Muscle of leg (tissue), 11 donors: ENCODE data around the gene DGKI. TPM values are rescaled to one million over a fixed set of nuclear protein-coding genes. Genes with fewer than 3 reads are reported as not detected.

ENCODE experiments used
- DNase-seq: peaks from one replicate; pipeline ENCODE4 v3.0.0; 2013
- H3K27ac ChIP-seq: one replicate; pipeline ENCODE4 v1.5.1; 2013; ENCODE audit warnings: mild to moderate bottlenecking, low read length, control low read depth
- H3K27me3 ChIP-seq: one replicate; pipeline ENCODE4 v1.6.1; 2013; ENCODE audit warnings: low read length; ENCODE audit not compliant: control insufficient read depth, insufficient read depth
- H3K36me3 ChIP-seq: one replicate; pipeline ENCODE4 v1.6.1; 2013; ENCODE audit warnings: low read length; ENCODE audit not compliant: control insufficient read depth, insufficient read depth
- H3K4me1 ChIP-seq: one replicate; pipeline ENCODE4 v1.6.1; 2013; ENCODE audit warnings: low read length; ENCODE audit not compliant: control insufficient read depth, insufficient read depth
- H3K4me3 ChIP-seq: one replicate; pipeline ENCODE4 v1.5.1; 2013; ENCODE audit warnings: low read length, control low read depth
- H3K9me3 ChIP-seq: replicated peaks from 2 replicates; pipeline ENCODE4 v1.6.1; 2013; ENCODE audit warnings: low read depth, low read length; ENCODE audit not compliant: control insufficient read depth
- WGBS: methylation state at CpG from one replicate; pipeline ENCODE4 v1.1.5; 2013; ENCODE audit warnings: missing lambda C conversion rate; ENCODE audit not compliant: insufficient coverage; 5-methylcytosine and 5-hydroxymethylcytosine counted together
- polyA plus RNA-seq, 8 donors: library from polyadenylated mRNA; unstranded; fragments of 120-200 nt; gene quantifications; one replicate each; pipeline versions ENCODE4 v1.2.1 to v1.2.3, GENCODE V29; 2013; ENCODE audit warnings: inconsistent platforms in 1 of 8, low replicate concordance in 1 of 8; ENCODE audit not compliant: insufficient read length in 8 of 8, insufficient read depth in 1 of 8
- total RNA-seq: library from RNA; stranded (reverse); fragments of 120-200 nt; gene quantifications from one replicate; pipeline ENCODE4 v1.2.4, GENCODE V29; 2013

DGKI gene
- total and polyA plus RNA-seq, 9 donors, result 0.52 to 1.4 (median 0.70) TPM

DNA sequence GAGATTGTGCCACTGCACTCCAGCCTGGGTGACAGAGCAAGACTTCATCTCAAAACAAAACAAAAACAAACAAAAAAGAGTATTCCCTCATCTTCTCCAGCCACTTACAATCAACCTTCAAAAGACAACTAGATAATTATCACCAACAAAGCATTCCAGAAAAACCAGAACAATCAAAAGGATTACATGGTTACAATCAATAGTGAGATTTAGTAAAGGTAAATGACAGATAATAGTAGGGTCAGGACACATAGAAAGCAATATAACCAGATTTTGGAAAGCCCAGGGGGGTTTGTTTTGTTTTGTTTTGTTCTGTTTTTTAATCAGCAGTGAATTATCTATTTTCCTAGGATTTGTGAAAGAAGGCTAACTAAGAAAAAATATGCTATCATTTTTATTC, 412.2 kb downstream of the DGKI start:
- no peaks in the 10 kb centered on the region for H3K4me1 ChIP-seq
- H3K27ac ChIP-seq, result no peak overlapping the region
- no peaks in the 10 kb centered on the region for H3K27me3 ChIP-seq
- no peak for DNase-seq
- H3K4me3 ChIP-seq, result no peak overlapping the region
- no peaks in the 10 kb centered on the region for H3K36me3 ChIP-seq
- no peaks in the 10 kb centered on the region for H3K9me3 ChIP-seq

DNA sequence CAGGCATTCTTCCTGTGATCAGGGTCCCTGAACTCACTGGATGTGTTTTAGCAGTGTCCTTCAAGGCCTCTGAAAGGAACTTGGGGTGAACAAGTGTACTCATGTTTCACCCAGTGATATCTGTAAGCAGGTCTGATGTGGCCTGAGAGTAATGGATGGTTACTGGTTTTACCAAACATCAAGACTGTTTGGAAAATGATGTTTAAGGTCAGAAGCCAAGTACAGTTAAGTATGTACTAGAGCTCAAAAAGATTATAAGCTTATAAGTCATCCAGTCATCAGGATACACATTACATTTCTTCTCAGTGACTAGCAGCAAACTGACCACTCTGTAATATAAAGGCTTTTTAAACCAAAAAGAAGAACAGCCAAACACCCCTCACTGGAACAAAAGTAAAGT, 423.5 kb downstream of the DGKI start:
- H3K4me1 ChIP-seq, result no peaks in the 10 kb centered on the region
- H3K36me3 ChIP-seq, result no peaks in the 10 kb centered on the region
- H3K9me3 ChIP-seq, result no peaks in the 10 kb centered on the region

DNA sequence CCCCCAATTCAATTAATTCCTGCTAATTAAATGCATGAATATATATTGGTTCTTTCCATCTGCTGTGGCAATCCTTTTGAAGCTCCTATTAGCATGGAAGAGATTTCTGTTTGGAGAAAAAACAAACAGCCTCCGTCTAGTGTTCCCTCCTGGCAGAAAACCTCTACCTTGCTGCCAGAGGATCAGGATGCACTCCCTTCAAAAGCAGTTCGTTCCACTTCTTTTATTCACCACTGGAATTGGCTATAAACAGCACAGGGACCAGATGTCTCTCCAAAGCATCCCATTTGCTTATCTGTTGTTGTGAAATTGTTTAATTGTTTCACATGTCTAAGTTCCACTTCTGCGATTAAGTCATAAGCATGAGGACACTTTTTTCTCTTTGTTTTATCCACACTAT, 425.4 kb downstream of the DGKI start:
- H3K27ac ChIP-seq, result no peak overlapping the region

More for the DNA sequence above, 423.5 kb downstream of the DGKI start:
- Histone ChIP-seq H3K27me3 (no peaks in the 10 kb centered on the region), H3K27ac (no peak overlapping the region), H3K4me3 (no peak overlapping the region)
- DNase-seq, result no peak

DNA sequence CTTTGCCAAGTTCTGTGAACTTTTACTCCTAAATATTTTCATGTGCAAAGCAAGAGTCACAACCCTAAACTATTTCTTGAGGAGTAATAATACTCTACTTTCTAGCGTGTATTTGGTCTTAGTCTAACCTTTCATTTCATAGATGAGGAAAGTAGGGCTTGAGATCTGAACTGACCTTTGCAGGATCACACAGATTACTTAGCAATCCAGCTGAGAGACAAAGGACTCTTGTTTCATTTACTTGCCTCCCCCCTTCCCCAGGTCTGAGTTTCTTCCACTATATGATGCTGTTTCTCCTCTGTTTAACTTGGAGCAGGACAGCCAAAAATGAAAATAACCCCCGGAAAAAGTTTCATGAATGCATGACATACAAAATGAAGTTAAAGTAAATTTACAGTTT, 427.9 kb downstream of the DGKI start:
- WGBS, result no CpG with 5 or more reads among the region's 2 CpGs
- Histone ChIP-seq H3K4me3 (no peak overlapping the region), H3K27me3 (no peaks in the 10 kb centered on the region), H3K4me1 (peaks cover 2% of the 10 kb centered on the region), H3K9me3 (no peaks in the 10 kb centered on the region), H3K36me3 (no peaks in the 10 kb centered on the region), H3K27ac (no peak overlapping the region)
- DNase-seq, result peak; percentile 46

More for the DNA sequence above, 425.4 kb downstream of the DGKI start:
- H3K4me3 ChIP-seq, result no peak overlapping the region
- no peaks in the 10 kb centered on the region for H3K9me3 ChIP-seq
- H3K27me3 ChIP-seq, result no peaks in the 10 kb centered on the region
- WGBS, result no CpG with 5 or more reads among the region's 3 CpGs
- DNase-seq, result peak; percentile 62
- H3K4me1 ChIP-seq, result peaks cover 2% of the 10 kb centered on the region
- H3K36me3 ChIP-seq, result no peaks in the 10 kb centered on the region

DNA sequence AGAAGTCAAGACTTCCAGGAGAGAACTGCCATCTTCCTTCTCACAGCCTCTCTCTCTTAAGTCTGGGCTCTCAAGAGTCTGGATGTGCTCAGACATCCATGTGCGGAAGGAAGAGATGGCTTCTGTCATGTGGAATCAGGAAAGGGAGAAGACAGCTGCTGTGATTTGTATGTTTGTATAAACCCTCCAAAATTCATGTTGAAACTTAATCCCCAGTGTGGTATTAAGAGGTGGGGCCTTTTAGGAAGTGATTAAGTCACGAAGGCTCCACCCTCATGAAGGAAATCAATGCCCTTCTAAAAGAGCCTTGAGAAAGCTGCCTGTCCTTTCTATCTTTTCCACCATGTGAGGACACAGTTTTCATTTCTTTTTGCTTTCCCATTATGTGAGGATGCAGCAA, 429.3 kb downstream of the DGKI start:
- H3K4me3 ChIP-seq, result no peak overlapping the region
- H3K27me3 ChIP-seq, result no peaks in the 10 kb centered on the region
- peaks cover 2% of the 10 kb centered on the region for H3K4me1 ChIP-seq
- peak; percentile 31 for DNase-seq
- no peaks in the 10 kb centered on the region for H3K36me3 ChIP-seq
- H3K27ac ChIP-seq, result no peak overlapping the region
- H3K9me3 ChIP-seq, result no peaks in the 10 kb centered on the region
- no CpG with 5 or more reads among the region's 2 CpGs for WGBS

DNA sequence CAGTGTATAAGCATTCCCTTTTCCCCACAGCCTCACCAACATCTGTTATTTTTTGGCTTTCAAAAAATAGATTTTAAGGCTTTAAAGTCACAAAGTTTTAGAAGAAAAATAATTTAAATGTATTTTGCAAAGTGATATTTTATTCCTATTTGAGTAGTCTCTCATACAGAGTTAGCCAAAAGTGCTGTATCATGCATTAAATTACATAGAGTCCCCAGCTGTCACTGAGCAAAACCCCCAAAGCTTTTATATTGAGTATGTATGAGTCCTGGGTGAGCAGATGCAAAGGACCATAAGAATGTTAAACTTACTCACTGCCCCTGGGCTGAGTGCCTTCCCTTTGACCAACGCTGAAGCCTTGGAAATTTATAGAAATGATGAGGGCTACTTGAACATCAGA, 432.9 kb downstream of the DGKI start:
- peaks cover 2% of the 10 kb centered on the region for H3K4me1 ChIP-seq
- H3K4me3 ChIP-seq, result no peak overlapping the region
- H3K27ac ChIP-seq, result no peak overlapping the region
- no peaks in the 10 kb centered on the region for H3K27me3 ChIP-seq
- no CpG with 5 or more reads among the region's 1 CpG for WGBS
- DNase-seq, result no peak
- no peaks in the 10 kb centered on the region for H3K9me3 ChIP-seq
- H3K36me3 ChIP-seq, result no peaks in the 10 kb centered on the region

DNA sequence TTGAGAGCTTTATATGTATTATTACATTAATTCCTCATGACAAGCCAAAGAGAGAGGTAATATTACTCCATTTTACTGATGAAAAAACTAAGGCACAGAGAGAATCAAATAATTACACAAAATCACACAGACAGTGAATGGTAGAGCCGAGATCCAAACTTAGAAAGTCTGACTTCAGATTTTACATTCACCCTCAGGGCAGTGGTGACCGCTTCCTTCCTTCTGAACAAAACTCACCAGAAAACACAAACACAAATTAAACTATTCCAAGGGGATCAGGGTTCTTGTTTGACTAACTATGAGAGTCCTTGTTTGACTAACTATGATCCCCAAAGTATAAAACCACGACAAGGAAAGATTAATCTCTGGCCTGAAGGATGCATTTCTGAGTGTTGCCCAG, 435.3 kb downstream of the DGKI start:
- no peaks in the 10 kb centered on the region for H3K27me3 ChIP-seq
- DNase-seq, result no peak
- no peaks in the 10 kb centered on the region for H3K4me1 ChIP-seq
- H3K4me3 ChIP-seq, result no peak overlapping the region
- H3K36me3 ChIP-seq, result no peaks in the 10 kb centered on the region
- WGBS, result no CpG with 5 or more reads among the region's 3 CpGs
- H3K9me3 ChIP-seq, result no peaks in the 10 kb centered on the region
- no peak overlapping the region for H3K27ac ChIP-seq

DNA sequence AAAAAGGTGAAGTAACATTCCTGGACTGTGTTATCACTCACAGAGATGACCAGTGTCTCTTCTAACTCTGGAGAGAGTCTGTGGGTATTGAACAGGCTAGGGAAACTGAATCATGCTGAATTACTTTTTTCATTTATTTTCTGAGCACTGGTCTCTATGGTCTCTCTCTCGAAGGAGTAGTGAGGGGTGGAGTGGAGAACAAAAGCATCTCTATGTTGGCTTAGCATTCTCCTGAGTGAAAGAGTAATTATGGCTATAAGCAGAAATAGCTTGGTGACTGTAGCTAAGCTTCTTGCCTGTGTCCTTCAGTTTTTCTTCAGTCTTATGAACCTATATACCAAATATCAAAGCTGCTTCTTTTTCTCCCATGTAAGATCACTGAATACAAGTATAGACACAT, 438.6 kb downstream of the DGKI start:
- Histone ChIP-seq H3K27ac (no peak overlapping the region), H3K36me3 (no peaks in the 10 kb centered on the region), H3K4me3 (no peak overlapping the region), H3K9me3 (no peaks in the 10 kb centered on the region), H3K4me1 (peaks cover 2% of the 10 kb centered on the region), H3K27me3 (no peaks in the 10 kb centered on the region)
- whole genome bisulfite sequencing, result 80% methylated on average over 1 of the region's 1 CpG
- no peak for DNase-seq

DNA sequence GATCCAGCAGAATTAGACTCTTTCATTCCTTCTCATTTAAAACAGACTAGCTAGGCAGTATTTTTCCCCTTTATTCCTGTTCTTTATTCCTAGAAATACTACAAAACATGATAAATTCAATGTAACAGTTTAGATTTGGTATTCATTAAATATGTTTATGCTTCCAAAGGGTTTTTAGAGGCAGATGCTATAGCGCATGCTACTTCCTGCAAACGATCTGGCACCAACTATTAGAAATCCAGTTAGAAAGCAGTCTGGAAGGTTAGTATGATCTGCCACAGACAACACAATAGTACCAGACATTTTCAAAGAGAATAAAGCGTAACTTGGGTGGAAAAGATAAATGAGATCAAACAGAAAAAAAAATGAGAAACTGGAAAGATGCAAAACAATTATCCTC, 439.7 kb downstream of the DGKI start:
- no CpG with 5 or more reads among the region's 3 CpGs for WGBS
- H3K27ac ChIP-seq, result no peak overlapping the region
- H3K4me1 ChIP-seq, result peaks cover 3% of the 10 kb centered on the region
- no peak overlapping the region for H3K4me3 ChIP-seq
- no peaks in the 10 kb centered on the region for H3K27me3 ChIP-seq
- H3K36me3 ChIP-seq, result no peaks in the 10 kb centered on the region
- H3K9me3 ChIP-seq, result no peaks in the 10 kb centered on the region
- DNase-seq, result no peak

DNA sequence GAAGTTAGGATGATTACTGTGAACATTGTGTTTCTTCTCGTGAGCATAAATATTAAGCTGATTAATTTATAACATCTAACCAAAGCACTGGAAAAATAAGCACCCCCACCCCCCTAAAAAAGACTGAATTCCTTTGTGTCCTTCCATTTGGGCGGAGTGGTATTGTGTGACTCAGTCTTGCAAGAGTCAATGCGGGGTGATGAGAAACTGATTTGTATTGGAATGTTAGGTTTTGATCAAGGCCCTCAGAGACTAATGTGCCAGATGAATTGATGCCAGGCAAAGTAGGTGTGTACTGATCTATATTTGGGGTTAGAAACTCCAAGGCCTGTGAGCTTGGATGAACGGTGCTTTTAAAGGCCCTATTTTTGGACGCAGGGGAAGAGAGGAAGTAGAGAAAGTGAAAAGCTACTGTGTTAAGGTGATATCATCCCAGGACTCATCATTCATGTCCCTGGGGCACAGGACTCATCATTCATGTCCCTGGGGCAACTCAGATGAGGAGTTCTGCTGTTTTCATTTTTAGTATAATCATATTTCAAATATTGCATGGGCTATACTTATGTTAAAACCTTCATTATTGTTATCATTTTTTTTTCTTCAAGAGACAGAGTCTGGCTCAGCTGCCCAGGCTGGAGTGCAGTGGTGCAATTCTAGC, 442.0 kb downstream of the DGKI start:
- no peaks in the 10 kb centered on the region for H3K9me3 ChIP-seq
- peaks cover 3% of the 10 kb centered on the region for H3K4me1 ChIP-seq
- WGBS, result 80% methylated on average over 1 of the region's 5 CpGs
- H3K27ac ChIP-seq, result no peak overlapping the region
- no peaks in the 10 kb centered on the region for H3K36me3 ChIP-seq
- no peaks in the 10 kb centered on the region for H3K27me3 ChIP-seq
- H3K4me3 ChIP-seq, result no peak overlapping the region
- DNase-seq, result no peak

DNA sequence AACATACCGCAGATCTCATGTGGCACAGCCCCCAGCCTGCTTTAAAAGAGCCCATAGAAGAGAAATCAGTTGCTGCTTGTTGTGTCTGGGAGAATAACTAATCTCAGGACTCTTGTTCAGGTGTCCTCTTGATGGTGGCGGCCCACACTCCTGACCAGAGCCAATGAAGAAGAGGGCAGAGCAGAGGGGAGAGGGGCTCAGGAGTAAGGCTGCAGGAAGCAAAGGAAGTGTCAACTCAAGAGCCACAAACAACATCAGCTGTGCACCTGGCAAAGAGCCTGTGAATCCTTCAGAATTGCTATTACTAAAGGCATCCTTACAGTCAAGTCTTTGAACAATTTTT, 443.4 kb downstream of the DGKI start:
- Histone ChIP-seq H3K36me3 (no peaks in the 10 kb centered on the region), H3K9me3 (no peaks in the 10 kb centered on the region), H3K4me3 (no peak overlapping the region), H3K27me3 (no peaks in the 10 kb centered on the region), H3K4me1 (peaks cover 3% of the 10 kb centered on the region), H3K27ac (no peak overlapping the region)
- 100% methylated on average over 1 of the region's 2 CpGs for WGBS
- peak; percentile 27 for DNase-seq
